H1 (cell line): ENCODE results near the gene MAPK8IP3. TPM values are rescaled to one million over a fixed set of nuclear protein-coding genes. Genes with fewer than 3 reads are reported as not detected.

Experiments used
- CTCF ChIA-PET: fragments of 300-600 bp; sonication (Branson Sonifier 250); formaldehyde crosslinking; loops from one replicate; lab custom pipeline; 2021; ENCODE audit not compliant: partially characterized antibody; lab: Charles Lee
- POLR2A ChIA-PET: fragments of 300-600 bp; sonication (Branson Sonifier 250); formaldehyde crosslinking; loops from one replicate; lab custom pipeline; 2021; ENCODE audit warnings: inconsistent platforms; ENCODE audit not compliant: partially characterized antibody; lab: Charles Lee
- DNase-seq, 2 experiments: peaks; one replicate each; pipeline versions ENCODE4 v3.0.0 to v3.0.0-alpha.2; 2010 to 2022; ENCODE audit warnings: low spot score in 2 of 2, low read depth in 1 of 2, mixed read lengths in 1 of 2
- FAIRE-seq: peaks from 2 replicates; lab custom pipeline; 2011; peaks lifted over from hg19 to GRCh38; lab: Jason Lieb, UNC
- H2AFZ ChIP-seq: 2 replicates; pipeline ENCODE4 v1.8.1; 2012; ENCODE audit warnings: low read length, inconsistent platforms
- H2AK5ac ChIP-seq: 2 replicates; pipeline ENCODE4 v1.6.1; 2013; ENCODE audit warnings: low read depth, low read length
- H2BK120ac ChIP-seq: replicated peaks from 2 replicates; pipeline ENCODE3; 2013; ENCODE audit warnings: low read depth, low read length, inconsistent platforms
- H2BK12ac ChIP-seq: 2 replicates; pipeline ENCODE4 v1.6.1; 2013; ENCODE audit warnings: low read depth, low read length
- H2BK15ac ChIP-seq: 2 replicates; pipeline ENCODE4 v1.6.1; 2013; ENCODE audit warnings: low read length
- H2BK20ac ChIP-seq: 2 replicates; pipeline ENCODE4 v1.6.1; 2013; ENCODE audit warnings: low read length
- H2BK5ac ChIP-seq: 2 replicates; pipeline ENCODE4 v1.6.1; 2013; ENCODE audit warnings: low read depth, low read length
- H3K14ac ChIP-seq: 2 replicates; pipeline ENCODE4 v1.6.1; 2013; ENCODE audit warnings: inconsistent platforms; ENCODE audit not compliant: insufficient read length
- H3K18ac ChIP-seq: 2 replicates; pipeline ENCODE4 v1.6.1; 2013; ENCODE audit warnings: low read length; ENCODE audit errors: extremely low read depth
- H3K23ac ChIP-seq: 2 replicates; pipeline ENCODE4 v1.6.1; 2013; ENCODE audit warnings: inconsistent platforms; ENCODE audit not compliant: insufficient read length
- H3K23me2 ChIP-seq: 2 replicates; pipeline ENCODE4 v1.6.1; 2013; ENCODE audit warnings: low read depth, low read length
- H3K27ac ChIP-seq: 2 replicates; pipeline ENCODE4 v1.6.1; 2011; ENCODE audit warnings: low read depth, low read length, inconsistent platforms
- H3K27me3 ChIP-seq, 4 experiments: replicated peaks in 1 of 4; 1 replicate in 1 of 4; 2 replicates in 3 of 4; pipeline versions ENCODE4 v1.6.1 to v1.8.1; 2011 to 2013; ENCODE audit warnings: low read length in 3 of 4, mild to moderate bottlenecking in 3 of 4, inconsistent platforms in 2 of 4, mixed read lengths in 2 of 4, moderate library complexity in 1 of 4; ENCODE audit not compliant: control insufficient read depth in 3 of 4, insufficient read depth in 3 of 4; ENCODE audit errors: extremely low read depth in 1 of 4
- H3K36me3 ChIP-seq, 4 experiments: 2 replicates each; pipeline versions ENCODE4 v1.6.1 to v1.8.1; 2011 to 2013; ENCODE audit warnings: mild to moderate bottlenecking in 4 of 4, low read length in 3 of 4, moderate library complexity in 2 of 4, control low read depth in 1 of 4, inconsistent platforms in 1 of 4; ENCODE audit not compliant: insufficient read depth in 4 of 4, control insufficient read depth in 2 of 4
- H3K4ac ChIP-seq: replicated peaks from 2 replicates; pipeline ENCODE3; 2013; ENCODE audit warnings: low read length, low read depth, mixed read lengths, inconsistent platforms; ENCODE audit not compliant: insufficient read length
- H3K4me1 ChIP-seq, 4 experiments: replicated peaks in 1 of 4; 1 replicate in 1 of 4; 2 replicates in 3 of 4; pipeline versions ENCODE4 v1.6.1 to v1.8.1; 2011 to 2013; ENCODE audit warnings: low read length in 3 of 4, inconsistent platforms in 2 of 4, mixed read lengths in 1 of 4; ENCODE audit not compliant: insufficient read depth in 4 of 4, control insufficient read depth in 3 of 4
- H3K4me2 ChIP-seq, 2 experiments: 2 replicates each; pipeline versions ENCODE4 v1.6.1 to v1.8.1; 2011 to 2013; ENCODE audit warnings: low read depth in 2 of 2, low read length in 2 of 2, control low read depth in 1 of 2, inconsistent platforms in 1 of 2, mild to moderate bottlenecking in 1 of 2; ENCODE audit not compliant: insufficient read depth in 1 of 2
- H3K4me3 ChIP-seq, 4 experiments: fragments of 200-600, 300-600 bp in 1 of 4; sonication (generic), shearing (Covaris generic), sonication (Bioruptor Twin) in 1 of 4; 2 replicates each; pipeline versions ENCODE4 v1.5.1 to v1.8.1; 2011 to 2016; ENCODE audit warnings: low read length in 4 of 4, low read depth in 3 of 4, control low read depth in 2 of 4, inconsistent platforms in 2 of 4, mild to moderate bottlenecking in 2 of 4, mixed read lengths in 1 of 4, moderate library complexity in 1 of 4; ENCODE audit not compliant: insufficient read depth in 2 of 4; ENCODE audit errors: extremely low read depth in 1 of 4
- H3K56ac ChIP-seq: replicated peaks from 2 replicates; pipeline ENCODE3; 2013; ENCODE audit warnings: low read depth, mild to moderate bottlenecking, mixed read lengths, low read length, inconsistent platforms; ENCODE audit not compliant: insufficient read length
- H3K79me1 ChIP-seq: 2 replicates; pipeline ENCODE4 v1.6.1; 2013; ENCODE audit warnings: low read depth, low read length, control low read depth
- H3K79me2 ChIP-seq, 2 experiments: 2 replicates each; pipeline versions ENCODE4 v1.6.1 to v1.8.1; 2012 to 2013; ENCODE audit warnings: low read length in 2 of 2, mild to moderate bottlenecking in 2 of 2, inconsistent platforms in 1 of 2; ENCODE audit not compliant: insufficient read depth in 2 of 2, control insufficient read depth in 1 of 2
- H3K9ac ChIP-seq, 4 experiments: replicated peaks in 1 of 4; 1 replicate in 1 of 4; 2 replicates in 3 of 4; pipeline versions ENCODE4 v1.6.1 to v1.8.1; 2011 to 2013; ENCODE audit warnings: low read depth in 3 of 4, low read length in 3 of 4, control low read depth in 2 of 4, mild to moderate bottlenecking in 2 of 4, moderate library complexity in 2 of 4, inconsistent platforms in 1 of 4; ENCODE audit errors: extremely low read depth in 1 of 4
- H3K9me3 ChIP-seq, 2 experiments: 2 replicates each; pipeline versions ENCODE4 v1.6.1 to v1.8.1; 2012 to 2013; ENCODE audit warnings: mild to moderate bottlenecking in 2 of 2, moderate library complexity in 2 of 2, control low read depth in 1 of 2, inconsistent platforms in 1 of 2, low read depth in 1 of 2, low read length in 1 of 2, mixed read lengths in 1 of 2; ENCODE audit not compliant: insufficient read depth in 2 of 2
- H4K20me1 ChIP-seq, 2 experiments: replicated peaks in 1 of 2; 2 replicates each; pipeline versions ENCODE3 to v1.8.1; 2011 to 2013; ENCODE audit warnings: inconsistent platforms in 2 of 2, low read length in 2 of 2, mild to moderate bottlenecking in 1 of 2; ENCODE audit not compliant: insufficient read depth in 2 of 2, control insufficient read depth in 1 of 2
- H4K5ac ChIP-seq: 2 replicates; pipeline ENCODE4 v1.6.1; 2013; ENCODE audit warnings: low read length, low read depth, mixed read lengths, inconsistent platforms; ENCODE audit not compliant: insufficient read length
- H4K8ac ChIP-seq: 2 replicates; pipeline ENCODE4 v1.8.0; 2013; ENCODE audit warnings: mild to moderate bottlenecking, moderate library complexity, low read length, inconsistent platforms; ENCODE audit not compliant: insufficient read depth; ENCODE audit errors: extremely low read depth
- H4K91ac ChIP-seq: replicated peaks from 2 replicates; pipeline ENCODE3; 2013; ENCODE audit warnings: low read length, mixed read lengths, inconsistent platforms; ENCODE audit not compliant: insufficient read length
- EZH2 ChIP-seq: fragments of 200-600 bp; sonication (generic); IDR thresholded peaks from 2 replicates; pipeline ENCODE4 v1.7.1; 2012; ENCODE audit warnings: low read depth, mild to moderate bottlenecking, moderate library complexity, low read length, inconsistent platforms; ENCODE audit not compliant: severe bottlenecking
- WGBS, 2 experiments: shearing (Covaris generic) in 1 of 2; methylation state at CpG; one replicate each; pipeline versions ENCODE4 v1.1.6 to v1.1.7; 2013 to 2015; ENCODE audit warnings: low lambda C conversion rate in 2 of 2, mixed read lengths in 2 of 2, inconsistent platforms in 1 of 2, low coverage in 1 of 2, missing lambda C conversion rate in 1 of 2; ENCODE audit not compliant: insufficient replicate concordance in 2 of 2, insufficient coverage in 1 of 2, insufficient read length in 1 of 2; ENCODE audit errors: extremely low coverage in 1 of 2, missing lambda C conversion rate in 1 of 2; 5-methylcytosine and 5-hydroxymethylcytosine counted together
- polyA plus RNA-seq, 7 experiments: library from polyadenylated mRNA; depleted of rRNA in 3 of 7; stranded (reverse) in 5 of 7; unstranded in 2 of 7; fragments of >200 nt in 5 of 7; fragments of 200-250 nt in 2 of 7; gene quantifications; 1 replicate in 5 of 7; 2 replicates in 1 of 7; 4 replicates in 1 of 7; pipeline versions ENCODE4 v1.2.1 to v1.2.3, GENCODE V29; 2011 to 2013; ENCODE audit warnings: missing spikeins in 2 of 7, mixed read lengths in 2 of 7
- total RNA-seq: library from RNA; stranded (reverse); fragmentation: NEBNext Ultra II Directional; extraction: Animal tissue kit (Norgen Biotek cat#: 25700); gene quantifications from 2 replicates; pipeline ENCODE4 v1.2.1, GENCODE V29; 2021

Gene MAPK8IP3
- total and polyA plus RNA-seq, 2 of the 8 experiments (the other 6 are each of a cell fraction or from before 2014, with no cell fraction given), result 16.9 to 43.4 TPM

DNA sequence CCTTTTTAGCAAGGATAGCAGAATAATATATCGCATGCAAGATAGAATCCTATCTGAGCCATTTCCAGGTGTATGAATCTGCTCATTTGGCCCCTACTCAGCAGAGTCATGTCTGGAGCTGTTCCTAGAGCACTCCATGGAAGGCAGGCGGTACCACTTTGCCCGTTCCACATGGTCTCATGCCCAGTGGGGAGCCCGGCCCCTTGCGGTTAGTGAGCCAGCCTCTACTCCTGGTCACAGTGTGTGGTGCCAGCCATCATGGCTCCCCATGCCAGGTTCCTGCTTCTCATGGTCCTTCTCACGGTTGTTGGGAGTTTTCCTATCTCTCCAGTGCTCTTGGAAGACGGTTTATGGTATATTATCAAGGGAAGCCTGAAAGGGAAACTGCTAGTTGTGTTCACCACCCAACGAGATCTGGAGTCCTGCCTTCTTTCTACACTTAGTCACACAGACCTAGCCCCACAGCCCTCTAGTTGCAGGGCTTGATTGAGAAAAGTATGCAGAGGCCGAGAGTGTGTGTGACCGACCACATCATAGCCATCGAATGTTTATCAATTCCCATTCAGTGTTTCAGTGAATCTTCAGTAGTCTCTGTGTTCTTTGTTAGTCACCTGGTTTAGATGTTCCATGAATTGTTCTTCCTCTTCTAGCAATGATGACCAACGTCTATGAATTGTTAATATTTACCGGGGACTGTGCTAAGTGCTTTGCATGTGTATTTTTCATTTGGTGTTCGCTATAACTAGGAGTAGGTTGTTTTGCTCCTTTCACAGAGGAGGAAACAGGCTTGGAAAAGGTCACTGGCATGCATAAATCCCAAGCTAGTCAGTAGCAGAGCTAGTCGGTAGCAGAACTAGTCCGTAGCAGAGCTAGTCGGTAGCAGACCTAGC lies 18.3 kb upstream of the MAPK8IP3 start:
- Histone ChIP-seq H2AFZ (no peak overlapping the region), H3K4me2 (no peak overlapping the region), H3K79me1 (peaks cover 11% of the 10 kb centered on the region), H4K8ac (no peak overlapping the region), H3K56ac (no peak overlapping the region), H2BK120ac (no peak overlapping the region), H3K9ac (no peak overlapping the region), H3K4me1 (no peaks in the 10 kb centered on the region), H4K20me1 (peaks cover 33 to 39% of the 10 kb centered on the region in 2 experiments), H2BK20ac (no peak overlapping the region), H3K23me2 (no peaks in the 10 kb centered on the region; the same call in 1 of the 2 replicates), H2BK12ac (no peak overlapping the region), H2BK15ac (no peak overlapping the region), H4K91ac (no peak overlapping the region), H2AK5ac (no peak overlapping the region), H3K36me3 (peaks cover 29 to 77% (median 60%) of the 10 kb centered on the region in 4 experiments), H3K14ac (no peak overlapping the region), H3K9me3 (no peaks in the 10 kb centered on the region), H3K4me3 (no peak overlapping the region), H3K27ac (no peak overlapping the region), H3K23ac (no peak overlapping the region), H3K18ac (no peak overlapping the region), H4K5ac (no peak overlapping the region), H2BK5ac (no peak overlapping the region), H3K79me2 (peaks cover 27 to 96% of the 10 kb centered on the region in 2 experiments), H3K27me3 (no peaks in the 10 kb centered on the region), H3K4ac (no peak overlapping the region)
- no peak for TF ChIP-seq EZH2
- DNase-seq, result no peak
- FAIRE-seq, result no peak
- ChIA-PET CTCF (no interaction called here), POLR2A (interaction anchor here (1.2 to 1.3 kb wide), 2 partner anchors 10 kb away, joined by 3 to 4 read pairs; partner anchors contain the start of gene JPT2)
- WGBS, 2 experiments, result 92% methylated on average over 17 of the region's 17 CpGs; no CpG with 5 or more reads in 1 of the 2 experiments
